Suprapubic skin (tissue), 4 donors: ENCODE data around the gene YPEL5. TPM values are rescaled to one million over a fixed set of nuclear protein-coding genes. Genes with fewer than 3 reads are reported as not detected.

Experiments used
- DNase-seq, 2 donors: peaks; one replicate each; pipeline ENCODE4 v3.0.0-alpha.2; 2019; ENCODE audit warnings: low spot score in 2 of 2
- H3K27ac ChIP-seq: fragments of 200-600 bp; sonication (generic); one replicate; pipeline ENCODE4 v1.5.1; 2019
- H3K27me3 ChIP-seq: fragments of 200-600 bp; sonication (generic); one replicate; pipeline ENCODE4 v1.5.1; 2019
- H3K36me3 ChIP-seq: fragments of 200-600 bp; sonication (generic); one replicate; pipeline ENCODE4 v1.5.1; 2019
- H3K4me1 ChIP-seq: fragments of 200-600 bp; sonication (generic); one replicate; pipeline ENCODE4 v1.5.1; 2019
- H3K4me3 ChIP-seq: fragments of 200-600 bp; sonication (generic); one replicate; pipeline ENCODE4 v1.5.1; 2019; ENCODE audit warnings: mild to moderate bottlenecking
- H3K9me3 ChIP-seq: fragments of 200-600 bp; sonication (generic); one replicate; pipeline ENCODE4 v1.5.1; 2019
- CTCF ChIP-seq, 2 donors: fragments of 200-600 bp in 1 of 2; fragments of 450-650 bp in 1 of 2; sonication (generic) in 1 of 2; IDR thresholded peaks; one replicate each; pipeline ENCODE4 v1.5.1; 2016 to 2019; ENCODE audit warnings: antibody characterized with exemption in 2 of 2, mild to moderate bottlenecking in 1 of 2, moderate library complexity in 1 of 2
- EP300 ChIP-seq: sonication (generic); formaldehyde crosslinking; IDR thresholded peaks from one replicate; pipeline ENCODE4 v1.6.1; 2017; ENCODE audit warnings: antibody characterized with exemption
- POLR2A ChIP-seq, 2 donors: fragments of 450-650 bp; IDR thresholded peaks; one replicate each; pipeline ENCODE4 v1.6.1; 2017; ENCODE audit warnings: antibody characterized with exemption in 2 of 2, mild to moderate bottlenecking in 2 of 2, moderate library complexity in 2 of 2
- POLR2AphosphoS5 ChIP-seq, 3 donors: sonication (generic); formaldehyde crosslinking; IDR thresholded peaks; one replicate each; pipeline ENCODE4 v1.6.1; 2017; ENCODE audit warnings: antibody characterized with exemption in 3 of 3
- WGBS: methylation state at CpG from one replicate; pipeline ENCODE4 v1.1.5; 2018; 5-methylcytosine and 5-hydroxymethylcytosine counted together
- total RNA-seq, 4 donors: library from RNA; depleted of rRNA; stranded (reverse); fragments of >200 nt; gene quantifications; one replicate each; pipeline ENCODE4 v1.1.0, GENCODE V29; 2016

YPEL5 gene
- total RNA-seq, 4 donors from 2014 or later: 102 to 129 (median 109) TPM

DNA sequence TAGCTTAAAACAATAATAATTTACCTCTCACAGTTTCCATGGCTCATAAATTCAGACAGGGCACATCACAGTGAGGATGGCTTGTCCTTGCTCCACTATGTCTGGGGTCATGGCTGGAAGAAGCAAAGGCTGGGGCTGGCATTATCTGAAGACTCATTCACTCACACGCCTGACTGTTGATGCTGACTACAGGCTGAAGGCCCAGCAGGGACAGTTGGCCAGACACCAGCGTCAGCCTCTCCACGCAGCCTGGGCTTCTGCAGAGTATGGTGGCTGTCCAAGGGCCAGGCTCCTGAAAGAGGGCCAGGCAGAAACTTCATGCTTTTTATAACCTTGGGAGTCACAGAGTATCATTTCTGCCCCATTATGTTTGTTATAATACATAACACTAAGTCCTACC lies 33.4 kb downstream of the YPEL5 start:
- Histone ChIP-seq H3K4me1 (peaks cover 23% of the 10 kb centered on the region), H3K4me3 (no peak overlapping the region), H3K9me3 (no peaks in the 10 kb centered on the region), H3K27ac (no peak overlapping the region), H3K36me3 (no peaks in the 10 kb centered on the region), H3K27me3 (no peaks in the 10 kb centered on the region)
- no peak for DNase-seq
- TF ChIP-seq POLR2A (IDR thresholded peaks at IDR 0.05): no peak
- TF ChIP-seq POLR2AphosphoS5 (IDR thresholded peaks at IDR 0.05): no peak
- no peak for TF ChIP-seq EP300
- TF ChIP-seq CTCF (IDR thresholded peaks at IDR 0.05): no peak
- WGBS: 94% methylated on average over 2 of the region's 3 CpGs

DNA sequence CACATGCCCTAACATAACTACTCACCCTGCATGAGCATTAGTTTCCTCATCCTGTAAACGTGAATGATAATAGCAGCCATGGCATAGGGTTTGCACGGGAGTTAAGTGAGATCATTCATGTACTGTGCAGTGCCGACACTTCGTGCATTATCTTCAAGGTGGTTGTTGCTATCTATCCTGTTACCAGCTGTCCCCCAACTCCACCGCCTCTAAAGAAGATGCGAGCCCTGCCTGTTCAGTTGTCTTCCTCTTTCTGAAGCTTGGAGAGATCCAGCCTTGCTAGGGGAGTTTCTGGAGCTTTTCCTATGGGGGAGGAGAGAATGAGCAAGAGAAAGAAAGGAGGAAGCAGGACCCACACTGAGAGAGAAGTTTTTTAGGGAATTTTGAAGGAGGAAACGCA lies 34.4 kb downstream of the YPEL5 start:
- H3K36me3 ChIP-seq: no peaks in the 10 kb centered on the region
- no peak overlapping the region for H3K27ac ChIP-seq
- peaks cover 23% of the 10 kb centered on the region for H3K4me1 ChIP-seq
- H3K4me3 ChIP-seq: no peak overlapping the region
- TF ChIP-seq POLR2A (IDR thresholded peaks at IDR 0.05) (no peak), CTCF (IDR thresholded peaks at IDR 0.05) (no peak), POLR2AphosphoS5 (IDR thresholded peaks at IDR 0.05) (no peak), EP300 (no peak)
- H3K9me3 ChIP-seq: no peaks in the 10 kb centered on the region
- no peak for DNase-seq
- H3K27me3 ChIP-seq: no peaks in the 10 kb centered on the region
- WGBS: 83% methylated on average over 7 of the region's 7 CpGs

DNA sequence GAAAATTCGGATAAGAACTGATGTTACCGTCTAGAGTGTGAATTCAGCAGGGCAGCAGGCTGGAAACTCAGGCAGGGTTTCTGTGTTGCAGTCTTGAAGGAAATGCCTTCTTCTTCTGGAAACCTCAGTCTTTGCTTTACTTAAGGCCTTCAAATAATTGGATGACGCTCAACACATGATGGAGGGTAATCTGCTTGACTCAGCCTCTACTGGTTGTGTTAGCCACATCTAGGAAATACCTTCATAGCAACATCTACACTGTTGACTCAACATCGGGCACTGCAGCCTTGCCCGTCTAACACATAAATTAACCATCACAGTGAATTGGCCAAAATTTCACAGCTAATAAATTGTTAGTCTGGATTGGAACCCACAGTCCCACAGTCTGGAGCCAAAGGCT lies 37.2 kb downstream of the YPEL5 start:
- WGBS: 94% methylated on average over 5 of the region's 5 CpGs
- peaks cover 6% of the 10 kb centered on the region for H3K4me1 ChIP-seq
- no peaks in the 10 kb centered on the region for H3K36me3 ChIP-seq
- no peak overlapping the region for H3K27ac ChIP-seq
- H3K4me3 ChIP-seq: no peak overlapping the region
- TF ChIP-seq POLR2A (IDR thresholded peaks at IDR 0.05) (no peak), POLR2AphosphoS5 (IDR thresholded peaks at IDR 0.05) (no peak), EP300 (no peak), CTCF (IDR thresholded peaks at IDR 0.05) (no peak)
- no peak for DNase-seq
- no peaks in the 10 kb centered on the region for H3K9me3 ChIP-seq
- H3K27me3 ChIP-seq: no peaks in the 10 kb centered on the region

DNA sequence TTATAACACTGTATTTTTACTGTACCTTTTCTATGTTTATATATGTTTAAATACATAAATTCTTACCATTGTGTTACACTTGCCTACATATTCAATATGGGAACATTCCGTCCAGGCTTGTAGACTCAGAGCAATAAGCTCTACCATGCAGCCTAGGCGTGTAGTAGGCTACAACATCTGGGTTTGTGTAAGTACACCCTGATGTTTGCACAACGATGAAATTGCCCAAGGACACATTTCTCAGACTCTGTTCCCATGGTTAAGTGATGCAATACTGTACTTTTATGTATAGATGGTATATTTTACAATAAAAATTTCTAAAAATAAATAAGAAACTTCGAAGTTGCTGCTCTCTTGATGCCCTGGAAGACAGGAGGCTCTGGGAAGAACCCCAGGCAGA lies 38.4 kb downstream of the YPEL5 start:
- no peak for DNase-seq
- Histone ChIP-seq H3K36me3 (no peaks in the 10 kb centered on the region), H3K27ac (no peak overlapping the region), H3K27me3 (no peaks in the 10 kb centered on the region), H3K4me3 (no peak overlapping the region), H3K4me1 (no peaks in the 10 kb centered on the region), H3K9me3 (no peaks in the 10 kb centered on the region)
- TF ChIP-seq POLR2AphosphoS5 (IDR thresholded peaks at IDR 0.05) (no peak), POLR2A (IDR thresholded peaks at IDR 0.05) (no peak), EP300 (no peak), CTCF (IDR thresholded peaks at IDR 0.05) (no peak)
- 61% methylated on average over 4 of the region's 4 CpGs for WGBS

DNA sequence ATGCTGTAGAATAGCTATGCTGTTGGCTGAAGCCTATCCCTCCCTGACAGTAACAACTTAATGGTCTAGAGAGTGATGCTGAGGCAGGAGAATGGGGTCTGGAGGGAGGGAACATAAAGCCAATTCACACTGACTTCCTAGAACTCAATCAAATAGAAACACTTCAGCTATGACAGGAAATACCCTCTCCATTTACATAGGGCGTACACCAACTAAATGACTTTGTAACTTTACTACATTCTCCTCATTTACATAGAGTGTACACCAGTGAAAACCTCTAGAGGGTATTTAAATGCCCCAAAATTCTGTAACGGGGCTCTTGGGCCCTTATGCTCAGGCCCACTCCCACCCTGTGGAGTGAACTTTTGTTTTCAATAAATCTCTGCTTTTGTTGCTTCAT lies 41.5 kb downstream of the YPEL5 start:
- Histone ChIP-seq H3K27ac (no peak overlapping the region), H3K4me3 (no peak overlapping the region), H3K4me1 (no peaks in the 10 kb centered on the region), H3K36me3 (no peaks in the 10 kb centered on the region), H3K27me3 (no peaks in the 10 kb centered on the region), H3K9me3 (no peaks in the 10 kb centered on the region)
- WGBS: 85% methylated on average over 2 of the region's 2 CpGs
- DNase-seq: no peak
- TF ChIP-seq EP300 (no peak), CTCF (IDR thresholded peaks at IDR 0.05) (no peak), POLR2A (IDR thresholded peaks at IDR 0.05) (no peak), POLR2AphosphoS5 (IDR thresholded peaks at IDR 0.05) (no peak)
